H1 (cell line): ENCODE results near the gene TLX1. TPM values are rescaled to one million over a fixed set of nuclear protein-coding genes. Genes with fewer than 3 reads are reported as not detected.
A peak's percentile ranks its signal among the peaks of the same experiment; 100 is the strongest.

Experiments
- CTCF ChIA-PET: fragments of 300-600 bp; sonication (Branson Sonifier 250); formaldehyde crosslinking; loops from one replicate; lab custom pipeline; 2021; ENCODE audit not compliant: partially characterized antibody; lab: Charles Lee
- POLR2A ChIA-PET: fragments of 300-600 bp; sonication (Branson Sonifier 250); formaldehyde crosslinking; loops from one replicate; lab custom pipeline; 2021; ENCODE audit warnings: inconsistent platforms; ENCODE audit not compliant: partially characterized antibody; lab: Charles Lee
- DNase-seq, 2 experiments: peaks; one replicate each; pipeline versions ENCODE4 v3.0.0 to v3.0.0-alpha.2; 2010 to 2022; ENCODE audit warnings: low spot score in 2 of 2, low read depth in 1 of 2, mixed read lengths in 1 of 2
- FAIRE-seq: peaks from 2 replicates; lab custom pipeline; 2011; peaks lifted over from hg19 to GRCh38; lab: Jason Lieb, UNC
- H2AFZ ChIP-seq: 2 replicates; pipeline ENCODE4 v1.8.1; 2012; ENCODE audit warnings: low read length, inconsistent platforms
- H2AK5ac ChIP-seq: 2 replicates; pipeline ENCODE4 v1.6.1; 2013; ENCODE audit warnings: low read depth, low read length
- H2BK120ac ChIP-seq: replicated peaks from 2 replicates; pipeline ENCODE3; 2013; ENCODE audit warnings: low read depth, low read length, inconsistent platforms
- H2BK12ac ChIP-seq: 2 replicates; pipeline ENCODE4 v1.6.1; 2013; ENCODE audit warnings: low read depth, low read length
- H2BK15ac ChIP-seq: 2 replicates; pipeline ENCODE4 v1.6.1; 2013; ENCODE audit warnings: low read length
- H2BK20ac ChIP-seq: 2 replicates; pipeline ENCODE4 v1.6.1; 2013; ENCODE audit warnings: low read length
- H2BK5ac ChIP-seq: 2 replicates; pipeline ENCODE4 v1.6.1; 2013; ENCODE audit warnings: low read depth, low read length
- H3K14ac ChIP-seq: 2 replicates; pipeline ENCODE4 v1.6.1; 2013; ENCODE audit warnings: inconsistent platforms; ENCODE audit not compliant: insufficient read length
- H3K18ac ChIP-seq: 2 replicates; pipeline ENCODE4 v1.6.1; 2013; ENCODE audit warnings: low read length; ENCODE audit errors: extremely low read depth
- H3K23ac ChIP-seq: 2 replicates; pipeline ENCODE4 v1.6.1; 2013; ENCODE audit warnings: inconsistent platforms; ENCODE audit not compliant: insufficient read length
- H3K23me2 ChIP-seq: 2 replicates; pipeline ENCODE4 v1.6.1; 2013; ENCODE audit warnings: low read depth, low read length
- H3K27ac ChIP-seq: 2 replicates; pipeline ENCODE4 v1.6.1; 2011; ENCODE audit warnings: low read depth, low read length, inconsistent platforms
- H3K27me3 ChIP-seq, 4 experiments: replicated peaks in 1 of 4; 1 replicate in 1 of 4; 2 replicates in 3 of 4; pipeline versions ENCODE4 v1.6.1 to v1.8.1; 2011 to 2013; ENCODE audit warnings: low read length in 3 of 4, mild to moderate bottlenecking in 3 of 4, inconsistent platforms in 2 of 4, mixed read lengths in 2 of 4, moderate library complexity in 1 of 4; ENCODE audit not compliant: control insufficient read depth in 3 of 4, insufficient read depth in 3 of 4; ENCODE audit errors: extremely low read depth in 1 of 4
- H3K36me3 ChIP-seq, 4 experiments: 2 replicates each; pipeline versions ENCODE4 v1.6.1 to v1.8.1; 2011 to 2013; ENCODE audit warnings: mild to moderate bottlenecking in 4 of 4, low read length in 3 of 4, moderate library complexity in 2 of 4, control low read depth in 1 of 4, inconsistent platforms in 1 of 4; ENCODE audit not compliant: insufficient read depth in 4 of 4, control insufficient read depth in 2 of 4
- H3K4ac ChIP-seq: replicated peaks from 2 replicates; pipeline ENCODE3; 2013; ENCODE audit warnings: low read length, low read depth, mixed read lengths, inconsistent platforms; ENCODE audit not compliant: insufficient read length
- H3K4me1 ChIP-seq, 4 experiments: replicated peaks in 1 of 4; 1 replicate in 1 of 4; 2 replicates in 3 of 4; pipeline versions ENCODE4 v1.6.1 to v1.8.1; 2011 to 2013; ENCODE audit warnings: low read length in 3 of 4, inconsistent platforms in 2 of 4, mixed read lengths in 1 of 4; ENCODE audit not compliant: insufficient read depth in 4 of 4, control insufficient read depth in 3 of 4
- H3K4me2 ChIP-seq, 2 experiments: 2 replicates each; pipeline versions ENCODE4 v1.6.1 to v1.8.1; 2011 to 2013; ENCODE audit warnings: low read depth in 2 of 2, low read length in 2 of 2, control low read depth in 1 of 2, inconsistent platforms in 1 of 2, mild to moderate bottlenecking in 1 of 2; ENCODE audit not compliant: insufficient read depth in 1 of 2
- H3K4me3 ChIP-seq, 4 experiments: fragments of 200-600, 300-600 bp in 1 of 4; sonication (generic), shearing (Covaris generic), sonication (Bioruptor Twin) in 1 of 4; 2 replicates each; pipeline versions ENCODE4 v1.5.1 to v1.8.1; 2011 to 2016; ENCODE audit warnings: low read length in 4 of 4, low read depth in 3 of 4, control low read depth in 2 of 4, inconsistent platforms in 2 of 4, mild to moderate bottlenecking in 2 of 4, mixed read lengths in 1 of 4, moderate library complexity in 1 of 4; ENCODE audit not compliant: insufficient read depth in 2 of 4; ENCODE audit errors: extremely low read depth in 1 of 4
- H3K56ac ChIP-seq: replicated peaks from 2 replicates; pipeline ENCODE3; 2013; ENCODE audit warnings: low read depth, mild to moderate bottlenecking, mixed read lengths, low read length, inconsistent platforms; ENCODE audit not compliant: insufficient read length
- H3K79me1 ChIP-seq: 2 replicates; pipeline ENCODE4 v1.6.1; 2013; ENCODE audit warnings: low read depth, low read length, control low read depth
- H3K79me2 ChIP-seq, 2 experiments: 2 replicates each; pipeline versions ENCODE4 v1.6.1 to v1.8.1; 2012 to 2013; ENCODE audit warnings: low read length in 2 of 2, mild to moderate bottlenecking in 2 of 2, inconsistent platforms in 1 of 2; ENCODE audit not compliant: insufficient read depth in 2 of 2, control insufficient read depth in 1 of 2
- H3K9ac ChIP-seq, 4 experiments: replicated peaks in 1 of 4; 1 replicate in 1 of 4; 2 replicates in 3 of 4; pipeline versions ENCODE4 v1.6.1 to v1.8.1; 2011 to 2013; ENCODE audit warnings: low read depth in 3 of 4, low read length in 3 of 4, control low read depth in 2 of 4, mild to moderate bottlenecking in 2 of 4, moderate library complexity in 2 of 4, inconsistent platforms in 1 of 4; ENCODE audit errors: extremely low read depth in 1 of 4
- H3K9me3 ChIP-seq, 2 experiments: 2 replicates each; pipeline versions ENCODE4 v1.6.1 to v1.8.1; 2012 to 2013; ENCODE audit warnings: mild to moderate bottlenecking in 2 of 2, moderate library complexity in 2 of 2, control low read depth in 1 of 2, inconsistent platforms in 1 of 2, low read depth in 1 of 2, low read length in 1 of 2, mixed read lengths in 1 of 2; ENCODE audit not compliant: insufficient read depth in 2 of 2
- H4K20me1 ChIP-seq, 2 experiments: replicated peaks in 1 of 2; 2 replicates each; pipeline versions ENCODE3 to v1.8.1; 2011 to 2013; ENCODE audit warnings: inconsistent platforms in 2 of 2, low read length in 2 of 2, mild to moderate bottlenecking in 1 of 2; ENCODE audit not compliant: insufficient read depth in 2 of 2, control insufficient read depth in 1 of 2
- H4K5ac ChIP-seq: 2 replicates; pipeline ENCODE4 v1.6.1; 2013; ENCODE audit warnings: low read length, low read depth, mixed read lengths, inconsistent platforms; ENCODE audit not compliant: insufficient read length
- H4K8ac ChIP-seq: 2 replicates; pipeline ENCODE4 v1.8.0; 2013; ENCODE audit warnings: mild to moderate bottlenecking, moderate library complexity, low read length, inconsistent platforms; ENCODE audit not compliant: insufficient read depth; ENCODE audit errors: extremely low read depth
- H4K91ac ChIP-seq: replicated peaks from 2 replicates; pipeline ENCODE3; 2013; ENCODE audit warnings: low read length, mixed read lengths, inconsistent platforms; ENCODE audit not compliant: insufficient read length
- EZH2 ChIP-seq: fragments of 200-600 bp; sonication (generic); IDR thresholded peaks from 2 replicates; pipeline ENCODE4 v1.7.1; 2012; ENCODE audit warnings: low read depth, mild to moderate bottlenecking, moderate library complexity, low read length, inconsistent platforms; ENCODE audit not compliant: severe bottlenecking
- POLR2A ChIP-seq, 2 experiments: IDR thresholded peaks; 1 replicate in 1 of 2; 2 replicates in 1 of 2; pipeline ENCODE4 v1.6.1; 2011; ENCODE audit warnings: low read depth in 2 of 2, low read length in 2 of 2, mild to moderate bottlenecking in 2 of 2; ENCODE audit errors: control extremely low read depth in 1 of 2
- RNF2 ChIP-seq: fragments of 200-900, 300-1000 bp; sonication (generic); IDR thresholded peaks from 2 replicates; pipeline ENCODE4 v1.7.1; 2016; ENCODE audit warnings: borderline replicate concordance, low read depth, mild to moderate bottlenecking, antibody characterized with exemption, low read length; ENCODE audit not compliant: poor library complexity, severe bottlenecking; ENCODE audit errors: missing control alignments
- SUZ12 ChIP-seq: fragments of 200-600 bp; sonication (generic); IDR thresholded peaks from 2 replicates; pipeline ENCODE4 v1.6.1; 2012; ENCODE audit warnings: mild to moderate bottlenecking, inconsistent platforms, low read length, moderate library complexity, mixed read lengths
- WGBS, 2 experiments: shearing (Covaris generic) in 1 of 2; methylation state at CpG; one replicate each; pipeline versions ENCODE4 v1.1.6 to v1.1.7; 2013 to 2015; ENCODE audit warnings: low lambda C conversion rate in 2 of 2, mixed read lengths in 2 of 2, inconsistent platforms in 1 of 2, low coverage in 1 of 2, missing lambda C conversion rate in 1 of 2; ENCODE audit not compliant: insufficient replicate concordance in 2 of 2, insufficient coverage in 1 of 2, insufficient read length in 1 of 2; ENCODE audit errors: extremely low coverage in 1 of 2, missing lambda C conversion rate in 1 of 2; 5-methylcytosine and 5-hydroxymethylcytosine counted together
- polyA plus RNA-seq, 7 experiments: library from polyadenylated mRNA; depleted of rRNA in 3 of 7; stranded (reverse) in 5 of 7; unstranded in 2 of 7; fragments of >200 nt in 5 of 7; fragments of 200-250 nt in 2 of 7; gene quantifications; 1 replicate in 5 of 7; 2 replicates in 1 of 7; 4 replicates in 1 of 7; pipeline versions ENCODE4 v1.2.1 to v1.2.3, GENCODE V29; 2011 to 2013; ENCODE audit warnings: missing spikeins in 2 of 7, mixed read lengths in 2 of 7
- total RNA-seq: library from RNA; stranded (reverse); fragmentation: NEBNext Ultra II Directional; extraction: Animal tissue kit (Norgen Biotek cat#: 25700); gene quantifications from 2 replicates; pipeline ENCODE4 v1.2.1, GENCODE V29; 2021

Gene TLX1
- total and polyA plus RNA-seq, 2 of the 8 experiments (the other 6 are each of a cell fraction or from before 2014, with no cell fraction given): not detected

- no peaks in the 10 kb centered on the region for H3K79me2 ChIP-seq
- 0 out of 2 replicates have a peak overlapping the region, but pooled peaks have one; percentile 11 for H4K8ac ChIP-seq
- H3K79me1 ChIP-seq: no peaks in the 10 kb centered on the region; the same call in 1 of the 2 replicates
- WGBS, 2 experiments: 5% methylated on average over 31 of the region's 39 CpGs; no CpG with 5 or more reads in 1 of the 2 experiments
- no peak overlapping the region; the same call in 1 of the 2 replicates for H2BK12ac ChIP-seq
- H2BK15ac ChIP-seq: no peak overlapping the region
- H3K18ac ChIP-seq: no peak overlapping the region
- no peak overlapping the region for H4K5ac ChIP-seq
- peak overlapping the region; percentile 56 to 65; a peak in 2 of 4 replicates for H3K4me2 ChIP-seq
- H3K9me3 ChIP-seq: no peaks in the 10 kb centered on the region
- FAIRE-seq (no peak), DNase-seq (no peak)
- no peaks in the 10 kb centered on the region; the same call in 1 of the 2 replicates for H3K23me2 ChIP-seq
- H3K4ac ChIP-seq: no peak overlapping the region
- POLR2A ChIA-PET: interaction anchor here (0.9 to 1.5 kb wide), 2 partner anchors 8 to 9 kb away, joined by 3 read pairs; no protein-coding TSS in a partner anchor
- no peak overlapping the region for H3K56ac ChIP-seq
- H3K14ac ChIP-seq: no peak overlapping the region
- peak; percentile 82 for TF ChIP-seq SUZ12
- TF ChIP-seq EZH2: peak; percentile 92
- TF ChIP-seq RNF2: peak; percentile 9
- TF ChIP-seq POLR2A (IDR thresholded peaks at IDR 0.05; ENCODE audit: control extremely low read depth in 1 of 2, low read depth in 2 of 2, low read length in 2 of 2): no peak
- peaks cover 0 to 20% (median 4%) of the 10 kb centered on the region in 4 experiments; a peak in 5 of 7 replicates for H3K4me1 ChIP-seq
- no peak overlapping the region for H3K23ac ChIP-seq
- no peak overlapping the region for H2BK120ac ChIP-seq
- H2BK5ac ChIP-seq: no peak overlapping the region
- CTCF ChIA-PET: interaction anchor here (0.8 to 5.9 kb wide), 15 partner anchors 9 to 394 kb away, joined by 3 to 50 read pairs (median 3); partner anchors contain the start of genes KAZALD1, LBX1, PDZD7 and SFXN3
- H3K9ac ChIP-seq: no peak overlapping the region
- H4K20me1 ChIP-seq: peaks cover 34 to 39% of the 10 kb centered on the region in 2 experiments
- peak overlapping the region in 1 of 4 experiments; percentile 51; a peak in 1 of 8 replicates for H3K4me3 ChIP-seq
- peaks cover 95 to 100% (median 100%) of the 10 kb centered on the region in 4 experiments for H3K27me3 ChIP-seq
- H2BK20ac ChIP-seq: 0 out of 2 replicates have a peak overlapping the region, but pooled peaks have one; percentile 21
- H2AK5ac ChIP-seq: no peak overlapping the region
- H3K27ac ChIP-seq: no peak overlapping the region
- H4K91ac ChIP-seq: no peak overlapping the region
- peaks cover 0 to 14% (median 0%) of the 10 kb centered on the region in 4 experiments; a peak in 1 of 8 replicates for H3K36me3 ChIP-seq
- no peak overlapping the region for H2AFZ ChIP-seq
Observed at GRCh38 chr10:101131962-101132635, 999 bp downstream of the TLX1 start.
